Spleen (tissue), 11 donors: ENCODE measurements around the gene PEX19. TPM values are rescaled to one million over a fixed set of nuclear protein-coding genes. Genes with fewer than 3 reads are reported as not detected.

Experiments
- DNase-seq: peaks from one replicate; pipeline ENCODE4 v3.0.0-alpha.2; 2020
- H3K27ac ChIP-seq, 8 donors: fragments of 200-600 bp; sonication (generic) in 7 of 8; 1 replicate in 4 of 8; 2 replicates in 4 of 8; pipeline versions ENCODE4 v1.5.0 to v1.8.0; 2016 to 2021; ENCODE audit warnings: inconsistent platforms in 4 of 8, mild to moderate bottlenecking in 4 of 8, moderate library complexity in 1 of 8
- H3K27me3 ChIP-seq, 7 donors: fragments of 200-600 bp; sonication (generic) in 6 of 7; replicated peaks in 1 of 7; 1 replicate in 4 of 7; 2 replicates in 3 of 7; pipeline versions ENCODE4 v1.5.0 to v1.8.0; 2016 to 2021; ENCODE audit warnings: inconsistent platforms in 3 of 7, mild to moderate bottlenecking in 1 of 7
- H3K36me3 ChIP-seq, 6 donors: fragments of 200-600 bp; sonication (generic) in 5 of 6; 1 replicate in 4 of 6; 2 replicates in 2 of 6; pipeline versions ENCODE4 v1.5.0 to v1.8.0; 2016 to 2021; ENCODE audit warnings: inconsistent platforms in 2 of 6
- H3K4me1 ChIP-seq, 6 donors: fragments of 200-600 bp; sonication (generic) in 5 of 6; 1 replicate in 3 of 6; 2 replicates in 3 of 6; pipeline versions ENCODE4 v1.5.0 to v1.8.0; 2016 to 2021; ENCODE audit warnings: inconsistent platforms in 3 of 6
- H3K4me3 ChIP-seq, 8 donors: fragments of 200-600 bp; sonication (generic) in 7 of 8; 1 replicate in 4 of 8; 2 replicates in 4 of 8; pipeline versions ENCODE4 v1.5.0 to v1.8.0; 2016 to 2021; ENCODE audit warnings: inconsistent platforms in 4 of 8, mild to moderate bottlenecking in 4 of 8, moderate library complexity in 2 of 8
- H3K9me3 ChIP-seq, 8 donors: fragments of 200-600 bp; sonication (generic) in 7 of 8; 1 replicate in 4 of 8; 2 replicates in 4 of 8; pipeline versions ENCODE4 v1.5.0 to v1.8.0; 2016 to 2021; ENCODE audit warnings: inconsistent platforms in 4 of 8
- CTCF ChIP-seq, 11 experiments: fragments of 200-600 bp in 7 of 11; fragments of 450-650 bp in 4 of 11; sonication (generic) in 4 of 11; IDR thresholded peaks in 8 of 11; conservative IDR thresholded peaks in 3 of 11; 1 replicate in 7 of 11; 2 replicates in 4 of 11; pipeline versions ENCODE4 v1.4.0 to v1.8.0; 2016 to 2021; ENCODE audit warnings: antibody characterized with exemption in 11 of 11, inconsistent platforms in 4 of 11, mild to moderate bottlenecking in 1 of 11
- POLR2A ChIP-seq, 3 donors: fragments of 450-650 bp; IDR thresholded peaks; one replicate each; pipeline ENCODE4 v1.5.1; 2017; ENCODE audit warnings: antibody characterized with exemption in 3 of 3, mild to moderate bottlenecking in 1 of 3
- POLR2AphosphoS5 ChIP-seq, 3 donors: sonication (generic); formaldehyde crosslinking; IDR thresholded peaks; one replicate each; pipeline ENCODE4 v1.5.1; 2017; ENCODE audit warnings: antibody characterized with exemption in 3 of 3
- WGBS, 5 donors: extraction: QIAGEN DNeasy Blood & Tissue Kit in 3 of 5; methylation state at CpG; one replicate each; pipeline versions ENCODE4 v1.1.5 to v1.1.7; 2013 to 2018; 5-methylcytosine and 5-hydroxymethylcytosine counted together
- intact Hi-C: fragments of 100-400 bp; cut with DNase I; formaldehyde crosslinking; loops from one replicate; pipeline ENCODE4 v1.15.0; 2023; ENCODE audit warnings: low total_unique reads
- polyA plus RNA-seq, 3 donors: library from polyadenylated mRNA; stranded (reverse); fragments of 200-250 nt; gene quantifications; one replicate each; pipeline ENCODE4 v1.2.1, GENCODE V29; 2013
- total RNA-seq, 7 donors: library from RNA; depleted of rRNA in 3 of 7; stranded (reverse); fragments of >200 nt in 3 of 7; fragmentation: NEBNext Ultra II Directional in 4 of 7; extraction: Animal tissue kit (Norgen Biotek cat#: 25700) in 4 of 7; gene quantifications; one replicate each; pipeline versions ENCODE4 v1.1.0 to v1.2.1, GENCODE V29; 2016 to 2021
- donor health status: healthy with polysubstance abuse.
- donor health status: DM: no; HTN: no; CAD: no; lungs with moderate emphysema.
- donor health status: DM: no; HTN: no; CAD: no.
- donor health status: Bipolar disorder and iron deficiency.
- donor health status: healthy.
- donor health status: DM: no; HTN: no; CAD: no.
- donor health status: DM: yes; HTN: yes; CAD: no.

The PEX19 gene
- total and polyA plus RNA-seq, 10 donors = 11.2 to 63.8 (median 49.0) TPM

GRCh38 chr1:160326418-160326817, 41.5 kb upstream of the PEX19 start:
- no peak for DNase-seq
- H3K27me3 ChIP-seq = no peaks in the 10 kb centered on the region
- no peaks in the 10 kb centered on the region for H3K9me3 ChIP-seq
- no peak overlapping the region for H3K4me3 ChIP-seq
- H3K36me3 ChIP-seq = peaks cover 18 to 100% (median 98%) of the 10 kb centered on the region in 6 donors
- peaks cover 0 to 24% (median 0%) of the 10 kb centered on the region in 6 donors for H3K4me1 ChIP-seq
- H3K27ac ChIP-seq = no peak overlapping the region
- no peak for TF ChIP-seq POLR2A (IDR thresholded peaks at IDR 0.05)
- TF ChIP-seq POLR2AphosphoS5 (IDR thresholded peaks at IDR 0.05) = no peak
- no peak for TF ChIP-seq CTCF (IDR thresholded peaks at IDR 0.05 in 8 of 11, conservative IDR thresholded peaks at IDR 0.05 in 3 of 11)
- intact Hi-C loops = no loop called here
- 82 to 93% (median 84%) methylated on average over 5 of the region's 5 CpGs for WGBS, 5 donors

- DNase-seq = no peak
- Histone ChIP-seq H3K27me3 (no peaks in the 10 kb centered on the region), H3K9me3 (no peaks in the 10 kb centered on the region), H3K36me3 (peaks cover 18 to 100% (median 91%) of the 10 kb centered on the region in 6 donors), H3K4me1 (peaks cover 0 to 29% (median 0%) of the 10 kb centered on the region in 6 donors), H3K27ac (no peak overlapping the region), H3K4me3 (no peak overlapping the region)
- no peak for TF ChIP-seq CTCF (IDR thresholded peaks at IDR 0.05 in 8 of 11, conservative IDR thresholded peaks at IDR 0.05 in 3 of 11)
- WGBS, 5 donors = 96 to 98% (median 96%) methylated on average over 4 of the region's 4 CpGs
- intact Hi-C loops = no loop called here
Measured at GRCh38 chr1:160325252-160325651, 40.3 kb upstream of the PEX19 start.

- H3K27me3 ChIP-seq = no peaks in the 10 kb centered on the region
- 96 to 97% (median 97%) methylated on average over 6 of the region's 6 CpGs for WGBS, 5 donors
- intact Hi-C loops = no loop called here
- H3K27ac ChIP-seq = no peak overlapping the region
- H3K36me3 ChIP-seq = peaks cover 10 to 100% (median 81%) of the 10 kb centered on the region in 6 donors
- H3K9me3 ChIP-seq = peaks cover 0 to 2% (median 0%) of the 10 kb centered on the region in 8 donors
- no peak for DNase-seq
- TF ChIP-seq POLR2AphosphoS5 (IDR thresholded peaks at IDR 0.05) (no peak), POLR2A (IDR thresholded peaks at IDR 0.05) (no peak), CTCF (IDR thresholded peaks at IDR 0.05 in 8 of 11, conservative IDR thresholded peaks at IDR 0.05 in 3 of 11) (no peak)
- peaks cover 0 to 26% (median 0%) of the 10 kb centered on the region in 6 donors for H3K4me1 ChIP-seq
- no peak overlapping the region for H3K4me3 ChIP-seq
Measured at GRCh38 chr1:160322831-160323230, 37.9 kb upstream of the PEX19 start.

- peaks cover 0 to 7% (median 0%) of the 10 kb centered on the region in 6 donors for H3K4me1 ChIP-seq
- H3K27ac ChIP-seq = no peak overlapping the region
- DNase-seq = no peak
- no peaks in the 10 kb centered on the region for H3K27me3 ChIP-seq
- H3K36me3 ChIP-seq = peaks cover 8 to 100% (median 87%) of the 10 kb centered on the region in 6 donors
- WGBS, 5 donors = 73 to 83% (median 81%) methylated on average over 2 of the region's 2 CpGs
- peaks cover 0 to 18% (median 15%) of the 10 kb centered on the region in 8 donors for H3K9me3 ChIP-seq
- intact Hi-C loops = no loop called here
- no peak overlapping the region for H3K4me3 ChIP-seq
- TF ChIP-seq POLR2A (IDR thresholded peaks at IDR 0.05) (no peak), CTCF (IDR thresholded peaks at IDR 0.05 in 8 of 11, conservative IDR thresholded peaks at IDR 0.05 in 3 of 11) (no peak), POLR2AphosphoS5 (IDR thresholded peaks at IDR 0.05) (no peak)
Measured at GRCh38 chr1:160315359-160315758, 30.4 kb upstream of the PEX19 start.
